ENCODE results near the gene PGAP6.
A peak's percentile ranks its signal among the peaks of the same experiment; 100 is the strongest.
"Not testable (repeated sequence)": the region's sequence is repeated elsewhere in the genome, so short reads cannot be mapped to it uniquely, and the experiment has no call there.

PGAP6 gene

GRCh38 chr16:389352-389751, 7.6 kb upstream of the PGAP6 start:
- no peaks in the 10 kb centered on the region for H3K4me1 ChIP-seq (ENCODE audit: control insufficient read depth in 1 of 2, insufficient read depth in 2 of 2, low read length in 2 of 2)
- H3K27me3 ChIP-seq (ENCODE audit: control insufficient read depth in 1 of 2, insufficient read depth in 2 of 2, low read length in 2 of 2), result no peaks in the 10 kb centered on the region
- H3K4me3 ChIP-seq (ENCODE audit: low read depth in 1 of 2, low read length in 2 of 2), result no peak overlapping the region
- no peaks in the 10 kb centered on the region for H3K36me3 ChIP-seq (ENCODE audit: control insufficient read depth in 1 of 2, insufficient read depth in 2 of 2, low read length in 2 of 2)
- H3K27ac ChIP-seq (ENCODE audit: low read depth, low read length), result no peak overlapping the region
- H3K9me3 ChIP-seq (ENCODE audit: control insufficient read depth in 1 of 2, low read length in 2 of 2), result no peaks in the 10 kb centered on the region
- no peak overlapping the region for H3K9ac ChIP-seq (ENCODE audit: low read depth in 1 of 2, low read length in 2 of 2)

DNA sequence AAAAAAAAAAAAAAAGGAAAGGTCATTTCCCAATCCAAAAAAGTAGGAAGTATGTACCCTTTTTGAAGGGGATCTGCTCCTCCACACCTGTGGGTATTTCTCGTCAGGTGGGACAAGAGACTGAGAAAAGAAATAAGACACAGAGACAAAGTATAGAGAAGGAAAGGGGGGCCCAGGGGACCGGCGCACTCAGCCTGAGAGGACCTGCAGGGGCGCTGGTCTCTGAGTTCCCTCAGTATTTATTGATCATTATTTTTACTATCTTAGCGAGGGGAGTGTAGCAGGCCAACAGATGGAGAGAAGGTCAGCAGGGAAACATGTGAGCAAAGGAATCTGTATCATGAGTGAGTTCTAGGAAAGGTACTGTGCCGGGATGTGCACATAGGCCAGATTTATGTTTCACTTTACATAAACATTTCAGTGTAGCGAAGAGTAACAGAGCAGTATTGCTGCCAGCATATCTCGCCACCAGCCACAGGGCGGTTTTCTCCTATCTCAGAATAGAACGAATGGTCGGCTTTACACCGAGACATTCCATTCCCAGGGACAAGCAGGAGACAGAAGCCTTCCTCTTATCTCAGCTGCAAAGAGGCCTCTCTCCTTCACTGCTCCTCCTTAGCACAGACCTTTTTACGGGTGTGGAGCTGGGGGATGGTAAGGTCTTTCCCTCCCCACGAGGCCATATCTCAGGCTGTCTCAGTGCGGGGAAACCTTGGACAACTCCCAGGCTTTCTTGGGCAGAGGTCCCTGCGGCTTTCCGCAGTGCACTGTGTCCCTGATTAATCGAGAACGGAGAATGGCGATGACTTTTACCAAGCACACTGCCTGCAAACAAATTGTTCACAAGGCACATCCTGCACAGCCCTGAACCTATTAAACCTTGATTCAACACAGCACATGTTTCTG, 6.2 kb upstream of the PGAP6 start:
- not testable (repeated sequence) for H3K27ac ChIP-seq (ENCODE audit: low read depth, low read length)

DNA sequence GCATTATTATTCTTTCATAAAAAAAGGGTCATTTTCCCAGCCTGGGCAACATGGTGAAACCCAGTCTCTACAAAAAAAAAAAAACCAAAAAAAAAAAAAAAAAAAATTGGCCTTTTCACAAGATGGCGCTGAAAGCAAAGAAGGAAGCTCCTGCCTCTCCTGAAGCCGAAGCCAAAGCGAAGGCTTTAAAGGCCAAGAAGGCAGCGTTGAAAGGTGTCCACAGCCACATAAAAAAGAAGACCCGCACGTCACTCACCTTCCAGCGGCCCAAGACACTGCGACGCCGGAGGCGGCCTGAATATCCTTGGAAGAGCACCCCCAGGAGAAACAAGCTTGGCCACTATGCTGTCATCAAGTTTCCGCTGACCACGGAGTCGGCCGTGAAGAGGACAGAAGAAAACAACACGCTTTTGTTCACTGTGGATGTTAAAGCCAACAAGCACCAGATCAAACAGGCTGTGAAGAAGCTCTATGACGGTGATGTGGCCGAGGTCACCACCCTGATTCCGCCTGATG, 4.9 kb upstream of the PGAP6 start:
- Histone ChIP-seq H3K9me3 (ENCODE audit: control insufficient read depth in 1 of 2, low read length in 2 of 2) (no peaks in the 10 kb centered on the region), H3K27me3 (ENCODE audit: control insufficient read depth in 1 of 2, insufficient read depth in 2 of 2, low read length in 2 of 2) (no peaks in the 10 kb centered on the region), H3K27ac (ENCODE audit: low read depth, low read length) (no peak overlapping the region), H3K4me3 (ENCODE audit: low read depth in 1 of 2, low read length in 2 of 2) (no peak overlapping the region), H3K9ac (ENCODE audit: low read depth in 1 of 2, low read length in 2 of 2) (no peak overlapping the region), H3K4me1 (ENCODE audit: control insufficient read depth in 1 of 2, insufficient read depth in 2 of 2, low read length in 2 of 2) (peaks cover 6 to 8% of the 10 kb centered on the region in 2 donors), H3K36me3 (ENCODE audit: control insufficient read depth in 1 of 2, insufficient read depth in 2 of 2, low read length in 2 of 2) (no peaks in the 10 kb centered on the region)

More for the DNA sequence above, 6.2 kb upstream of the PGAP6 start:
- peak overlapping the region in 1 of 2 donors; percentile 3 for H3K4me3 ChIP-seq (ENCODE audit: low read depth in 1 of 2, low read length in 2 of 2)
- not testable (repeated sequence) for H3K36me3 ChIP-seq (ENCODE audit: control insufficient read depth in 1 of 2, insufficient read depth in 2 of 2, low read length in 2 of 2); H3K9me3 ChIP-seq (ENCODE audit: control insufficient read depth in 1 of 2, low read length in 2 of 2); H3K27me3 ChIP-seq (ENCODE audit: control insufficient read depth in 1 of 2, insufficient read depth in 2 of 2, low read length in 2 of 2); H3K4me1 ChIP-seq (ENCODE audit: control insufficient read depth in 1 of 2, insufficient read depth in 2 of 2, low read length in 2 of 2)
- H3K9ac ChIP-seq (ENCODE audit: low read depth in 1 of 2, low read length in 2 of 2), result peak overlapping the region in 1 of 2 donors; percentile 25

DNA sequence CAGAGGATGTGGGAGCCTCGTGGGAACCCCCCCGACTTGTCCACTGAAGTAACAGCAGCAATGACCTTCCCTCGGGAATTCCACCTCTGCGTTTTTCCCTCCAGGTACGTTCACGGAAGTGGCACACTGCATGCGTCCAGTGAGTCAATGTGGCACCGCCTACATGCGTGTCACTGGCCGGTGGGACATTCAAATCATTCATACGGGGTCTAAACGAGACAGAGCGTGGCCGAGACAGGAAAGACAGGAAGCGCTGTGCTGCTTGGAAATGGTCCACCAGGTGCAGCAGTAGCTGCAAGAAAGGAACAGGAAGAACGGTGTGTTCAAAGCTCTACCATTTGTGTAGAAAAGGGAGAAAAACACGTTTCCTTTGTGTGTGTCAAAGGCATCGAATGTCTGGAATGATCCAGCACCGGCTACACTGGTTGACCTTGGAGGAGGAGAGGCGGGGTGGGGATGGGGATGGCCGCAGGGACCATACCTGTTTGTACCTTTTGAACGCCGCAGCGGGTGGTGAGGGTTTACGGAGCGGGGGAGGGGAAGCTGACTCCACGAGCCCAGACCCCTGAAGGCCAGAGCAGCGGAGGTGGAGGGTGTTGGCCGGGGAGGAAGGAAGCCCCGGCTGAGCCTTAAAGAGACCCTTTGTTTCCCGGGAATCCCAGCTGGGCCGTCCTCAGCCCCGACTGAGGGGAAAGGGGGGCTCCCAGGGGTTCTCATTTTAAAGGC, 1.7 kb upstream of the PGAP6 start:
- H3K27me3 ChIP-seq (ENCODE audit: control insufficient read depth in 1 of 2, insufficient read depth in 2 of 2, low read length in 2 of 2), result no peaks in the 10 kb centered on the region
- H3K4me3 ChIP-seq (ENCODE audit: low read depth in 1 of 2, low read length in 2 of 2), result peak overlapping the region; percentile 80 to 84
- peak overlapping the region; percentile 61 to 66 for H3K9ac ChIP-seq (ENCODE audit: low read depth in 1 of 2, low read length in 2 of 2)
- H3K9me3 ChIP-seq (ENCODE audit: control insufficient read depth in 1 of 2, low read length in 2 of 2), result no peaks in the 10 kb centered on the region
- peaks cover 17 to 27% of the 10 kb centered on the region in 2 donors for H3K4me1 ChIP-seq (ENCODE audit: control insufficient read depth in 1 of 2, insufficient read depth in 2 of 2, low read length in 2 of 2)
- H3K36me3 ChIP-seq (ENCODE audit: control insufficient read depth in 1 of 2, insufficient read depth in 2 of 2, low read length in 2 of 2), result no peaks in the 10 kb centered on the region
- peak overlapping the region; percentile 39 for H3K27ac ChIP-seq (ENCODE audit: low read depth, low read length)

DNA sequence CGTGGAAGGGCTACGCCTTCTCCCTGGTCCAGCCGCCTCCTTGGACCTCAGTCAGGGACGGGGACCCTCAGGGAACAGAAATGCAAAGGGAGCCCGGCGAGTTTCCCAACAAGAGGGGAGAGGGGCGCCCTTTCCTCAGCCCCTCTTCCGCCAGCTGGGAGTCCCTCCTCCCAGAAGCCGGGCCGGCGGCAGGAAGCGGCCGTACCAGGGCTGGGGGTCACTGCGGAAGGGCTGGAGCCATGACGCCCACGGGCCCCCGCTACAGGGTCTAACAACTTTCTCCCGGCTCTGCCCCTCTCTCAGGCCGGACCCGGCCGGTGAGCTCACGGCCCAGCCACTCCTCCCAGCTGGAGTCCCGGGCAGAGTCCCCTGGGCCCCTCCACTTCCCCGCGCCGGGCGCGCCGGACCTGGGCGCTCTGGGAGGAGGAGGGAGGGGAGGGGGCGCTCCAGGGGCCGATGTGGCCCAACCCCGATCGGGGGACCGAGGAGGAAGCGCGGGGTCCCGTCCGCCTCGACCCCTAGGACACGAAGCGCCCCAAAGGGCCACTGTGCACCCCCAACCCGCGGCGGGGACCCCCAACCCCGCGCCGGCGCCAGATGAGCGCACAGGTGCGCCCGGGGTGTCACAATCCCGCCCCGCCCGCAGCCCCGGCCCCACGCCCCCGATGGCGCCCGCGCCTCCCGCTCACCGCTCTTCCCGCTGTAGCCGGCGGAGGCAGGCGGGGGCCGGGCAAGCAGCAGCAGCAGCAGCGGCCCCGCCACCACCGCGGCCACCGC, 578 bp downstream of the PGAP6 start:
- peaks cover 17 to 27% of the 10 kb centered on the region in 2 donors for H3K4me1 ChIP-seq (ENCODE audit: control insufficient read depth in 1 of 2, insufficient read depth in 2 of 2, low read length in 2 of 2)
- peaks cover under 1 to 12% of the 10 kb centered on the region in 2 donors for H3K36me3 ChIP-seq (ENCODE audit: control insufficient read depth in 1 of 2, insufficient read depth in 2 of 2, low read length in 2 of 2)
- H3K9me3 ChIP-seq (ENCODE audit: control insufficient read depth in 1 of 2, low read length in 2 of 2), result no peaks in the 10 kb centered on the region
- H3K27me3 ChIP-seq (ENCODE audit: control insufficient read depth in 1 of 2, insufficient read depth in 2 of 2, low read length in 2 of 2), result no peaks in the 10 kb centered on the region
- H3K27ac ChIP-seq (ENCODE audit: low read depth, low read length), result peak overlapping the region; percentile 42
- H3K9ac ChIP-seq (ENCODE audit: low read depth in 1 of 2, low read length in 2 of 2), result peak overlapping the region; percentile 77 to 80
- peak overlapping the region; percentile 76 to 77 for H3K4me3 ChIP-seq (ENCODE audit: low read depth in 1 of 2, low read length in 2 of 2)

DNA sequence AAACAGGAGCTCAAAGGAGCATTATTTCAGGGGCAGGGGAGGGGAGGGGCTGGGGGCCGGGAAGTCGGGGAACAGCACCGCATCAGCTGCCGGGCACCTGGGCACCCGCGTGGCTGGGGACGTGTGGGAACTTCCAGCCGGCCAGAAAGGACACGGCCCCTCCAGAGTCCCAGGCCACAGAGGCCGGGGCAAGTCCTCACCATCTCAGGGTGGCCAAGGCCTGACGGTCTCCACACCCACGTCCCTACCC, 1.1 kb downstream of the PGAP6 start:
- H3K4me3 ChIP-seq (ENCODE audit: low read depth in 1 of 2, low read length in 2 of 2), result peak overlapping the region; percentile 76 to 77
- peaks cover 17 to 27% of the 10 kb centered on the region in 2 donors for H3K4me1 ChIP-seq (ENCODE audit: control insufficient read depth in 1 of 2, insufficient read depth in 2 of 2, low read length in 2 of 2)
- H3K27ac ChIP-seq (ENCODE audit: low read depth, low read length), result no peak overlapping the region
- H3K9me3 ChIP-seq (ENCODE audit: control insufficient read depth in 1 of 2, low read length in 2 of 2), result no peaks in the 10 kb centered on the region
- no peaks in the 10 kb centered on the region for H3K27me3 ChIP-seq (ENCODE audit: control insufficient read depth in 1 of 2, insufficient read depth in 2 of 2, low read length in 2 of 2)
- peaks cover 4 to 17% of the 10 kb centered on the region in 2 donors for H3K36me3 ChIP-seq (ENCODE audit: control insufficient read depth in 1 of 2, insufficient read depth in 2 of 2, low read length in 2 of 2)
- peak overlapping the region; percentile 77 to 80 for H3K9ac ChIP-seq (ENCODE audit: low read depth in 1 of 2, low read length in 2 of 2)

DNA sequence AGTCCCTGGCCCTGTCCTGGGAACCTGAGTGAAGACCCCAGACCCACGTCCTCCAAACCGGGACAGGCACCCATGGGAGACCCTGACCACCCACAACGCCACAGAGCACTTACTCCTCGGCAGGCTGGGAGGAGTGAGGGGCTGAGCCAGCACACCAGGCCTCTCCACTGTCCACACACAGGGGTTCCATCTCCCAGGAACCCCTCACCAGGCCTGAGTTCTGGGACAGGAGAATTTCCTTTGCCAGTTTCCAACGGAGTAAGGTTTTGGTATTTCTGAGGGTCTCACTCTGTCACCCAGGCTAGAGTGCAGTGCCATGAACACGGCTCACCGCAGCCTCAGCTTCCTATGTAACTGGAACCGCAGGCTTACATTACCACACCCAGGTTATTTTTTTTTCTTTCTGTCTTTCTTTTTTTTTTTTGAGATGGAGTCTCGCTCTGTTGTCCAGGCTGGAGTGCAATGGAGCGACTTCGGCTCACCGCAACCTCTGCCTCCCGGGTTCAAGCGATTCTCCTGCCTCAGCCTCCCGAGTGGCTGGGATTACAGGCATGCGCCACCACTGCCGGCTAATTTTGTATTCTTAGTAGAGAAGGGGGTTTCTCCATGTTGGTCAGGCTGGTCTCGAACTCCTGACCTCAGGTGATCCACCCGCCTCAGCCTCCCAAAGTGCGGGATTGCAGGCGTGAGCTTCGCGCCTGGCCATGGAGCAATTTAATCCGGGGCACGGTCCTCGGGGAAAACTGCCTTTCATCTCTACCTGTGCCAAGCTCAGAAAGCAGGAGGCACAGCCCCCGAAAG, 1.6 kb downstream of the PGAP6 start:
- H3K27ac ChIP-seq (ENCODE audit: low read depth, low read length), result no peak overlapping the region
- H3K4me3 ChIP-seq (ENCODE audit: low read depth in 1 of 2, low read length in 2 of 2), result peak overlapping the region; percentile 16 to 76
- H3K4me1 ChIP-seq (ENCODE audit: control insufficient read depth in 1 of 2, insufficient read depth in 2 of 2, low read length in 2 of 2), result peaks cover 17 to 27% of the 10 kb centered on the region in 2 donors
- H3K36me3 ChIP-seq (ENCODE audit: control insufficient read depth in 1 of 2, insufficient read depth in 2 of 2, low read length in 2 of 2), result peaks cover 4 to 19% of the 10 kb centered on the region in 2 donors
- H3K9me3 ChIP-seq (ENCODE audit: control insufficient read depth in 1 of 2, low read length in 2 of 2), result no peaks in the 10 kb centered on the region
- peak overlapping the region; percentile 47 to 77 for H3K9ac ChIP-seq (ENCODE audit: low read depth in 1 of 2, low read length in 2 of 2)
- H3K27me3 ChIP-seq (ENCODE audit: control insufficient read depth in 1 of 2, insufficient read depth in 2 of 2, low read length in 2 of 2), result no peaks in the 10 kb centered on the region

DNA sequence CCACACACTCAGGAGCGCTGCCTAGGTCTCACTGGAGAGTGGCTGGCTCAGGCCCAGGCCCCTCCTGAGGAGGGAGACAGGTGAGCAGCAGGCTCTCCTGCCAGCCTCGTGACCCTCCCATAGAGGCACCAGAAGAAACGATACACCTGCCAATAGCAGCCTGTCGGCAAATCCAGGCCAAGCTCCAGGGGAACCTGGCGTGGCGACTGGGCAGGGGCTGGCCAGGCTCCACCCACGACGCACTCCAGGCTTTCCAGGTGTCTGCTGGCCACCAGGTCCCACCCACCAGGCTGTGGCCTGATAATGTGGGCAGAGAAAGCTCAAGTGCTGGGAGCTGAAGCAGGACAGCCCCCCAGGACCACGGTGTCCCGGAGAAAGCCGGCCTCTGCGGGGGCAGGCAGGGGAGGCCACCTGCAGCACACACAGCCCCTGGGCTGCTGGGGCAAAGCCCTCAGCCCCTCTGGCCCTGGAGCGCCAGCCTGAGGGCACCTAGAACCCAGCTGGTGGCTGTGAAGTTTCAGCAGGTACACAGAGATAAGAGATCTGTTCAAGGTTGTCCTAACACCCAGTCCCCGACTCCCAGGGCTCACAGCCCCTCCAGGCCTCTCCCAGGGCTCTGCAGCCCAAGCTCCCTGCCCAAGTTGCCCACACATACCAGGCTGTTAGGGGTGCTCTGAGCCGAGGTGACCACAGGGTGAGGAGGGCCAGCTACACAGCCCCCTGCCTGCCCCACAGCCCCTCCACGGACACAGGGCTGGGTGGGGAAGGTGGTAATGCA, 2.4 kb downstream of the PGAP6 start:
- Histone ChIP-seq H3K4me1 (ENCODE audit: control insufficient read depth in 1 of 2, insufficient read depth in 2 of 2, low read length in 2 of 2) (peaks cover 17 to 27% of the 10 kb centered on the region in 2 donors), H3K9me3 (ENCODE audit: control insufficient read depth in 1 of 2, low read length in 2 of 2) (no peaks in the 10 kb centered on the region), H3K9ac (ENCODE audit: low read depth in 1 of 2, low read length in 2 of 2) (peak overlapping the region; percentile 41 to 47), H3K27ac (ENCODE audit: low read depth, low read length) (no peak overlapping the region), H3K36me3 (ENCODE audit: control insufficient read depth in 1 of 2, insufficient read depth in 2 of 2, low read length in 2 of 2) (peaks cover 4 to 27% of the 10 kb centered on the region in 2 donors), H3K27me3 (ENCODE audit: control insufficient read depth in 1 of 2, insufficient read depth in 2 of 2, low read length in 2 of 2) (no peaks in the 10 kb centered on the region), H3K4me3 (ENCODE audit: low read depth in 1 of 2, low read length in 2 of 2) (peak overlapping the region; percentile 13 to 16)

DNA sequence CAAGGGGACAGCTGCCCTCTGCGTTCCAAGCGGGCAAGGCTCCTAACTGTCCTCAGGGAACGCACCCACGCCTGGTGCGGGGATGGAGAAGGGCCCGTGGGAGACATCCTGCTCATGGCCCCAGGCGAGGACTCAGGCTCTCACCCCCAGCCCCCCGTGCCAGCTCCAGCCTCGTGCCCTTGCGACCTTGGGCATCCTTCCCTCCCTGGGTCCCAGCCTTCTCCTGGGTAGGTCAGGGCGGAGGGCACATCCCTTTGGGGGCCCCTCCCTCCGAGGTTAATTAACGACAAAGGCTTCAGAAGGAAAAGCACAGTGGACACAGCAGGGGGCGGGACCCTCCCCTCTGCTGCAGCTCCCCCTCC, 3.0 kb downstream of the PGAP6 start:
- no peak overlapping the region for H3K4me3 ChIP-seq (ENCODE audit: low read depth in 1 of 2, low read length in 2 of 2)
- H3K9ac ChIP-seq (ENCODE audit: low read depth in 1 of 2, low read length in 2 of 2), result no peak overlapping the region
- no peak overlapping the region for H3K27ac ChIP-seq (ENCODE audit: low read depth, low read length)

More for the DNA sequence above, 3.0 kb downstream of the PGAP6 start:
- peaks cover 6 to 33% of the 10 kb centered on the region in 2 donors for H3K36me3 ChIP-seq (ENCODE audit: control insufficient read depth in 1 of 2, insufficient read depth in 2 of 2, low read length in 2 of 2)
- peaks cover 17 to 27% of the 10 kb centered on the region in 2 donors for H3K4me1 ChIP-seq (ENCODE audit: control insufficient read depth in 1 of 2, insufficient read depth in 2 of 2, low read length in 2 of 2)
- H3K9me3 ChIP-seq (ENCODE audit: control insufficient read depth in 1 of 2, low read length in 2 of 2), result no peaks in the 10 kb centered on the region
- H3K27me3 ChIP-seq (ENCODE audit: control insufficient read depth in 1 of 2, insufficient read depth in 2 of 2, low read length in 2 of 2), result no peaks in the 10 kb centered on the region
